ENCODE results near the gene FIGN.

GRCh38 chr2:163711258-163711657 lies 24.6 kb downstream of the FIGN start:
- TF ChIP-seq EZH2 (conservative IDR thresholded peaks at IDR 0.05; ENCODE audit: low read depth, low read length), result no peak
- TF ChIP-seq CEBPZ (IDR thresholded peaks at IDR 0.05; ENCODE audit: low read length), result no peak
- no peak for TF ChIP-seq TAF1 (CRISPR knock-in tag; IDR thresholded peaks at IDR 0.05)
- TF ChIP-seq ZNF329 (CRISPR knock-in tag; IDR thresholded peaks at IDR 0.05; ENCODE audit: low read depth), result no peak
- TF ChIP-seq SP1 (IDR thresholded peaks at IDR 0.05), result no peak
- TF ChIP-seq SP1 (CRISPR knock-in tag; IDR thresholded peaks at IDR 0.05), result no peak
- TF ChIP-seq CTCF (CRISPR knock-in tag; IDR thresholded peaks at IDR 0.05), result no peak
- TF ChIP-seq ATAD3A (CRISPR knock-in tag; IDR thresholded peaks at IDR 0.05), result no peak
- TF ChIP-seq TEAD3 (CRISPR knock-in tag; optimal IDR thresholded peaks at IDR 0.05; ENCODE audit: borderline replicate concordance), result no peak
- TF ChIP-seq POLR2G (IDR thresholded peaks at IDR 0.05; ENCODE audit: low read depth, low read length), result no peak
- TF ChIP-seq STAG1 (CRISPR knock-in tag; IDR thresholded peaks at IDR 0.05), result no peak

Measured in HepG2 (cell line).